Measurements from ENCODE around the gene FGF13. TPM values are rescaled to one million over a fixed set of nuclear protein-coding genes. Genes with fewer than 3 reads are reported as not detected.

The FGF13 gene
- total and polyA plus RNA-seq, 7 donors, result 1.4 to 15.0 (median 9.6) TPM

- Histone ChIP-seq H3K27ac (no peak overlapping the region), H3K9me3 (no peaks in the 10 kb centered on the region), H3K4me3 (no peak overlapping the region), H3K4me1 (peaks cover 0 to 5% (median 0%) of the 10 kb centered on the region in 4 donors), H3K36me3 (no peaks in the 10 kb centered on the region), H3K27me3 (no peaks in the 10 kb centered on the region)
- no peak for DNase-seq
- intact Hi-C loops (cut with DNase I), result no loop called here
- TF ChIP-seq POLR2AphosphoS5 (IDR thresholded peaks at IDR 0.05), result no peak
- no peak for TF ChIP-seq CTCF (IDR thresholded peaks at IDR 0.05)
- TF ChIP-seq EP300 (IDR thresholded peaks at IDR 0.05), result no peak
- TF ChIP-seq POLR2A (IDR thresholded peaks at IDR 0.05), result no peak
Observed at GRCh38 chrX:138651494-138651893, 60.0 kb downstream of the FGF13 start.

DNA sequence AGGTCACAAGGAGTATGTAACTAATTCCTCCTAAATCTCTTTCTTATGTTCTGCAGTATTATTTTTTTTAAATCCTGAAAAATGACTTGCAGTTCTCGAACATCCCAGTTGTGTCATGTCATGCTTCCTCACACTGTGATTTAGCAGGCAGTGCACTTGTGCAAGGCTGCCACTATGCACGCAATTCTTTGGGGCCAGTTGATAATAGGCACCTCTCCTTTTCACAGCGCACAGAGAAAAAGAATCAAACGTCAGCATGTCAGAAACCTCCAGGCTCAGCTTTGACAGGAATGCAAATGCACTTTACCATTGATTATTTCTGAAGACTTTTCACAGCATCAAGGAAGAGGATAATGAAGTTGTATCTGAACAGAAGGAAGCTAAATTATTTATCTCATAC is 62.9 kb downstream of the FGF13 start:
- intact Hi-C loops (cut with DNase I), result loop anchor here (5.0 kb wide), 1 partner anchor 64 kb away; the partner anchor contains the start of gene FGF13
- 71 to 74% methylated on average over 4 of the region's 4 CpGs for WGBS, 2 donors
- peaks cover 0 to 8% (median 0%) of the 10 kb centered on the region in 4 donors for H3K4me1 ChIP-seq

DNA sequence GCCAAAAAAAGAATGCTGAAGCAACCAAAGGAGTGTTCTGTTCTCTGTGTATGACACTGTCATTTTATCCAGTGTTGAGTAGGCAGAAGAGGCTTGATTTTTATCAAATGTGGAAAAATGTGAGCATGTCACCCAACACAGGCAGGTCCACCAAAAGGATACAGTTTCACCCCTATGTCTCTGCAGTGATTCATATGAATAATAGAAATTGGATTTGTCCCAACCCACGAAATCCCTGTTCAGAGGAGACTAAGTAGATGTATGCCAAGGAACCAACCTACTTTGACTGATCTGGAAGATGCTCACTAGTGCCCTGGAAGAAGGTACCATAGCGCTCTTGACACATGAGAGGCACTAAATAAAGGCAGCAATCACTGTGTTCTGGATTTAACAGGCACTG is 72.5 kb downstream of the FGF13 start:
- H3K9me3 ChIP-seq, result no peaks in the 10 kb centered on the region
- TF ChIP-seq POLR2AphosphoS5 (IDR thresholded peaks at IDR 0.05) (no peak), POLR2A (IDR thresholded peaks at IDR 0.05) (no peak), EP300 (IDR thresholded peaks at IDR 0.05) (no peak), CTCF (IDR thresholded peaks at IDR 0.05) (no peak)
- H3K36me3 ChIP-seq, result no peaks in the 10 kb centered on the region
- no peak overlapping the region for H3K27ac ChIP-seq
- no peak for DNase-seq
- H3K4me1 ChIP-seq, result no peaks in the 10 kb centered on the region
- intact Hi-C loops (cut with DNase I), result no loop called here
- H3K27me3 ChIP-seq, result no peaks in the 10 kb centered on the region
- H3K4me3 ChIP-seq, result no peak overlapping the region
- 43 to 50% methylated on average over 2 of the region's 2 CpGs for WGBS, 2 donors

More for the DNA sequence above, 62.9 kb downstream of the FGF13 start:
- H3K27me3 ChIP-seq, result no peaks in the 10 kb centered on the region
- peak overlapping the region in 1 of 4 donors; percentile 10 for H3K27ac ChIP-seq
- no peak overlapping the region for H3K4me3 ChIP-seq
- H3K36me3 ChIP-seq, result no peaks in the 10 kb centered on the region
- TF ChIP-seq POLR2AphosphoS5 (IDR thresholded peaks at IDR 0.05), result no peak
- no peak for TF ChIP-seq CTCF (IDR thresholded peaks at IDR 0.05)
- TF ChIP-seq POLR2A (IDR thresholded peaks at IDR 0.05), result no peak
- TF ChIP-seq EP300 (IDR thresholded peaks at IDR 0.05), result no peak
- no peaks in the 10 kb centered on the region for H3K9me3 ChIP-seq
- DNase-seq, result no peak

Small RNAs within 50 kb of the gene (small RNA-seq; reads per million reads assigned to genes)
- 0 reads per million in 3 donors for gene AL031386.1
- gene MIR504, result 0.80 to 2.6 (median 2.0) reads per million in 3 donors

Measured in sigmoid colon (tissue), 7 donors.